ENCODE measurements around the gene AIP. TPM values are rescaled to one million over a fixed set of nuclear protein-coding genes. Genes with fewer than 3 reads are reported as not detected.
A peak's percentile ranks its signal among the peaks of the same experiment; 100 is the strongest.

Gene AIP
- polyA plus RNA-seq, 3 donors, result 76.7 to 132 (median 99.3) TPM

- no peaks in the 10 kb centered on the region for H3K27me3 Mint-ChIP-seq (ENCODE audit: low read depth in 3 of 3)
- Histone ChIP-seq H3K4me3 (replicated peaks in 1 of 3; ENCODE audit: low read depth in 2 of 3, low read length in 3 of 3) (no peak overlapping the region), H3K4me1 (ENCODE audit: control insufficient read depth in 1 of 2, insufficient read depth in 2 of 2, low read length in 2 of 2) (peaks cover 18 to 50% of the 10 kb centered on the region in 2 donors), H3K9me3 (replicated peaks in 1 of 2; ENCODE audit: control insufficient read depth in 1 of 2, insufficient read depth in 1 of 2, low read length in 2 of 2) (no peaks in the 10 kb centered on the region), H3K36me3 (replicated peaks in 1 of 2; ENCODE audit: control insufficient read depth in 1 of 2, insufficient read depth in 2 of 2, low read length in 2 of 2) (peaks cover 35 to 78% of the 10 kb centered on the region in 2 donors), H3K27me3 (ENCODE audit: control insufficient read depth in 2 of 2, insufficient read depth in 2 of 2, low read length in 2 of 2) (no peaks in the 10 kb centered on the region), H3K79me2 (ENCODE audit: insufficient read depth, low read length) (no peaks in the 10 kb centered on the region), H3K9ac (ENCODE audit: insufficient read depth, low read length, poor library complexity, severe bottlenecking) (no peak overlapping the region), H4K20me1 (ENCODE audit: insufficient read depth, low read length) (peaks cover 85% of the 10 kb centered on the region), H3K4me2 (replicated peaks; ENCODE audit: extremely low read depth, low read length, poor library complexity, severe bottlenecking) (no peak overlapping the region), H3K27ac (ENCODE audit: low read depth in 1 of 2, low read length in 2 of 2) (no peak overlapping the region), H2AFZ (ENCODE audit: insufficient read depth, low read depth, low read length, poor library complexity, severe bottlenecking) (no peak overlapping the region)
- DNase-seq, result no peak
- no peaks in the 10 kb centered on the region for H3K9me3 Mint-ChIP-seq
- no peak for TF ChIP-seq CTCF (IDR thresholded peaks at IDR 0.05)
- WGBS (ENCODE audit: insufficient coverage), result 43% methylated on average over 2 of the region's 3 CpGs
- H3K36me3 Mint-ChIP-seq, result peaks cover 46 to 61% of the 10 kb centered on the region in 2 donors
- peak overlapping the region in 1 of 7 donors; percentile 70 for H3K27ac Mint-ChIP-seq
- H3K4me3 Mint-ChIP-seq, result peak overlapping the region in 1 of 2 donors; percentile 59
- intact Hi-C loops (cut with micrococcal nuclease), result no loop called here
- peaks cover 42% of the 10 kb centered on the region for H3K4me1 Mint-ChIP-seq
These were observed 45.0 kb upstream of the AIP start for GRCh38 chr11:67437809-67438157.

GRCh38 chr11:67438158-67438902, 44.5 kb upstream of the AIP start:
- Histone ChIP-seq H3K4me2 (replicated peaks; ENCODE audit: extremely low read depth, low read length, poor library complexity, severe bottlenecking) (no peak overlapping the region), H2AFZ (ENCODE audit: insufficient read depth, low read depth, low read length, poor library complexity, severe bottlenecking) (no peak overlapping the region), H3K9ac (ENCODE audit: insufficient read depth, low read length, poor library complexity, severe bottlenecking) (no peak overlapping the region), H3K79me2 (ENCODE audit: insufficient read depth, low read length) (no peaks in the 10 kb centered on the region), H3K27ac (ENCODE audit: low read depth in 1 of 2, low read length in 2 of 2) (no peak overlapping the region), H3K4me3 (replicated peaks in 1 of 3; ENCODE audit: low read depth in 2 of 3, low read length in 3 of 3) (no peak overlapping the region), H4K20me1 (ENCODE audit: insufficient read depth, low read length) (peaks cover 86% of the 10 kb centered on the region), H3K36me3 (replicated peaks in 1 of 2; ENCODE audit: control insufficient read depth in 1 of 2, insufficient read depth in 2 of 2, low read length in 2 of 2) (peaks cover 30 to 73% of the 10 kb centered on the region in 2 donors), H3K27me3 (ENCODE audit: control insufficient read depth in 2 of 2, insufficient read depth in 2 of 2, low read length in 2 of 2) (no peaks in the 10 kb centered on the region), H3K9me3 (replicated peaks in 1 of 2; ENCODE audit: control insufficient read depth in 1 of 2, insufficient read depth in 1 of 2, low read length in 2 of 2) (no peaks in the 10 kb centered on the region), H3K4me1 (ENCODE audit: control insufficient read depth in 1 of 2, insufficient read depth in 2 of 2, low read length in 2 of 2) (peaks cover 22 to 55% of the 10 kb centered on the region in 2 donors)
- peak overlapping the region in 2 of 7 donors; percentile 70 to 82 for H3K27ac Mint-ChIP-seq
- H3K36me3 Mint-ChIP-seq, result peaks cover 42 to 56% of the 10 kb centered on the region in 2 donors
- WGBS (ENCODE audit: insufficient coverage), result 89% methylated on average over 22 of the region's 41 CpGs
- peak overlapping the region in 1 of 2 donors; percentile 59 for H3K4me3 Mint-ChIP-seq
- intact Hi-C loops (cut with micrococcal nuclease), result no loop called here
- DNase-seq, result no peak
- no peaks in the 10 kb centered on the region for H3K27me3 Mint-ChIP-seq (ENCODE audit: low read depth in 3 of 3)
- no peak for TF ChIP-seq CTCF (IDR thresholded peaks at IDR 0.05)
- peaks cover 44% of the 10 kb centered on the region for H3K4me1 Mint-ChIP-seq
- H3K9me3 Mint-ChIP-seq, result no peaks in the 10 kb centered on the region
